NCI-H2029 (cell line): ENCODE data around the gene LRTM2.

Experiments
- DNase-seq: peaks from one replicate; lab custom pipeline; 2025; lab: John Stamatoyannopoulos, UW

Gene LRTM2

GRCh38 chr12:1842183-1842904 is 22.0 kb downstream of the LRTM2 start:
- DNase-seq = no peak

GRCh38 chr12:1842905-1843640 is 22.7 kb downstream of the LRTM2 start:
- no peak for DNase-seq

GRCh38 chr12:1843641-1844005 is 23.3 kb downstream of the LRTM2 start:
- no peak for DNase-seq

- DNase-seq = no peak
Observed at GRCh38 chr12:1844223-1844622, 23.9 kb downstream of the LRTM2 start.

- DNase-seq = no peak
Observed at GRCh38 chr12:1844661-1845409, 24.5 kb downstream of the LRTM2 start.

GRCh38 chr12:1845427-1845826 is 25.1 kb downstream of the LRTM2 start:
- DNase-seq = no peak

GRCh38 chr12:1845886-1846285 is 25.5 kb downstream of the LRTM2 start:
- no peak for DNase-seq

GRCh38 chr12:1846421-1847405 is 26.3 kb downstream of the LRTM2 start:
- DNase-seq = no peak

- DNase-seq = no peak
Observed at GRCh38 chr12:1847411-1847810, 27.0 kb downstream of the LRTM2 start.

- no peak for DNase-seq
Observed at GRCh38 chr12:1848146-1848545, 27.8 kb downstream of the LRTM2 start.

- no peak for DNase-seq
Observed at GRCh38 chr12:1848745-1849144, 28.4 kb downstream of the LRTM2 start.

- no peak for DNase-seq
Observed at GRCh38 chr12:1851151-1851701, 30.9 kb downstream of the LRTM2 start.

- DNase-seq = no peak
Observed at GRCh38 chr12:1852076-1852475, 31.7 kb downstream of the LRTM2 start.

- DNase-seq = no peak
Observed at GRCh38 chr12:1853716-1854115, 33.4 kb downstream of the LRTM2 start.

GRCh38 chr12:1855241-1855640 is 34.9 kb downstream of the LRTM2 start:
- DNase-seq = peak; percentile 38

GRCh38 chr12:1857086-1857485 is 36.7 kb downstream of the LRTM2 start:
- DNase-seq = no peak

GRCh38 chr12:1857821-1858220 is 37.5 kb downstream of the LRTM2 start:
- no peak for DNase-seq

- DNase-seq = no peak
Observed at GRCh38 chr12:1858456-1858855, 38.1 kb downstream of the LRTM2 start.

GRCh38 chr12:1859643-1860042 is 39.3 kb downstream of the LRTM2 start:
- no peak for DNase-seq

- DNase-seq = no peak
Observed at GRCh38 chr12:1862973-1863372, 42.6 kb downstream of the LRTM2 start.

GRCh38 chr12:1863823-1864222 is 43.5 kb downstream of the LRTM2 start:
- no peak for DNase-seq
